Stimulated activated CD4-positive, alpha-beta T cell treated with anti-CD3 and anti-CD28 coated beads, TNF-alpha, amount 100 ng/mL, for 1 hour (primary cell): ENCODE data around the gene ICE2.

Experiments used
- DNase-seq, 3 donors: peaks; one replicate each; pipeline ENCODE4 v3.0.0-alpha.2; 2020; ENCODE audit warnings: low read depth in 3 of 3, low spot score in 1 of 3

ICE2 gene

GRCh38 chr15:60494108-60494507 lies 15.2 kb upstream of the ICE2 start:
- no peak for DNase-seq

- DNase-seq: no peak
Measured at GRCh38 chr15:60493166-60493565, 14.2 kb upstream of the ICE2 start.

- no peak for DNase-seq
Measured at GRCh38 chr15:60486742-60487141, 7.8 kb upstream of the ICE2 start.

- DNase-seq: no peak
Measured at GRCh38 chr15:60485365-60486055, 6.6 kb upstream of the ICE2 start.

GRCh38 chr15:60483042-60483441 lies 4.1 kb upstream of the ICE2 start:
- DNase-seq: no peak

- DNase-seq: no peak
Measured at GRCh38 chr15:60480888-60481287, 1.9 kb upstream of the ICE2 start.

GRCh38 chr15:60480149-60480548 lies 1.2 kb upstream of the ICE2 start:
- no peak for DNase-seq

GRCh38 chr15:60479361-60480110 lies 594 bp upstream of the ICE2 start:
- no peak for DNase-seq

GRCh38 chr15:60477916-60478565 lies 901 bp downstream of the ICE2 start:
- DNase-seq: no peak

- no peak for DNase-seq
Measured at GRCh38 chr15:60477164-60477563, 1.8 kb downstream of the ICE2 start.

GRCh38 chr15:60476713-60477112 lies 2.2 kb downstream of the ICE2 start:
- no peak for DNase-seq

- DNase-seq: no peak
Measured at GRCh38 chr15:60473135-60473534, 5.8 kb downstream of the ICE2 start.

GRCh38 chr15:60471314-60471713 lies 7.6 kb downstream of the ICE2 start:
- no peak for DNase-seq

- no peak for DNase-seq
Measured at GRCh38 chr15:60469893-60470641, 8.9 kb downstream of the ICE2 start.

- no peak for DNase-seq
Measured at GRCh38 chr15:60464836-60465630, 13.9 kb downstream of the ICE2 start.

- no peak for DNase-seq
Measured at GRCh38 chr15:60462027-60462426, 16.9 kb downstream of the ICE2 start.

- DNase-seq: no peak
Measured at GRCh38 chr15:60460931-60461330, 18.0 kb downstream of the ICE2 start.

- DNase-seq: no peak
Measured at GRCh38 chr15:60458721-60459120, 20.2 kb downstream of the ICE2 start.

- no peak for DNase-seq
Measured at GRCh38 chr15:60457985-60458384, 21.0 kb downstream of the ICE2 start.

GRCh38 chr15:60454824-60455223 lies 24.1 kb downstream of the ICE2 start:
- DNase-seq: no peak
